HG03378 (cell line): Measurements from ENCODE around the gene GDI1.

Source experiments
- ATAC-seq: cut with Tn5 transposase; IDR thresholded peaks from one replicate; pipeline ENCODE4 v1.9.1; 2021; ENCODE audit warnings: mild to moderate bottlenecking, moderate library complexity; ENCODE audit not compliant: unreplicated experiment

The GDI1 gene

GRCh38 chrX:154458954-154459778 is 22.2 kb downstream of the GDI1 start:
- no peak for ATAC-seq

GRCh38 chrX:154459832-154460231 is 22.9 kb downstream of the GDI1 start:
- ATAC-seq, result no peak

- no peak for ATAC-seq
Measured at GRCh38 chrX:154460326-154460725, 23.4 kb downstream of the GDI1 start.

GRCh38 chrX:154462396-154462795 is 25.4 kb downstream of the GDI1 start:
- no peak for ATAC-seq

GRCh38 chrX:154463611-154464220 is 26.8 kb downstream of the GDI1 start:
- ATAC-seq, result no peak

- ATAC-seq, result no peak
Measured at GRCh38 chrX:154464806-154465365, 27.9 kb downstream of the GDI1 start.

GRCh38 chrX:154465601-154466000 is 28.6 kb downstream of the GDI1 start:
- no peak for ATAC-seq

- ATAC-seq, result no peak
Measured at GRCh38 chrX:154466036-154466435, 29.1 kb downstream of the GDI1 start.

- no peak for ATAC-seq
Measured at GRCh38 chrX:154466907-154467306, 30.0 kb downstream of the GDI1 start.

- no peak for ATAC-seq
Measured at GRCh38 chrX:154467556-154467955, 30.6 kb downstream of the GDI1 start.

- no peak for ATAC-seq
Measured at GRCh38 chrX:154468217-154468616, 31.3 kb downstream of the GDI1 start.

- no peak for ATAC-seq
Measured at GRCh38 chrX:154469114-154469513, 32.2 kb downstream of the GDI1 start.

GRCh38 chrX:154469880-154470279 is 32.9 kb downstream of the GDI1 start:
- no peak for ATAC-seq

- ATAC-seq, result no peak
Measured at GRCh38 chrX:154470434-154470833, 33.5 kb downstream of the GDI1 start.

GRCh38 chrX:154470914-154471568 is 34.1 kb downstream of the GDI1 start:
- no peak for ATAC-seq

- no peak for ATAC-seq
Measured at GRCh38 chrX:154471839-154472684, 35.1 kb downstream of the GDI1 start.

GRCh38 chrX:154472685-154473632 is 36.0 kb downstream of the GDI1 start:
- ATAC-seq, result no peak

- ATAC-seq, result no peak
Measured at GRCh38 chrX:154473683-154474082, 36.7 kb downstream of the GDI1 start.

- ATAC-seq, result no peak
Measured at GRCh38 chrX:154476821-154477220, 39.9 kb downstream of the GDI1 start.
